Tibial nerve (tissue), 4 donors: ENCODE measurements around the gene RAB24.
"Not testable (repeated sequence)": the region's sequence is repeated elsewhere in the genome, so short reads cannot be mapped to it uniquely, and the experiment has no call there.

Experiments
- CTCF ChIP-seq, 5 experiments: fragments of 200-600 bp in 3 of 5; fragments of 450-650 bp in 2 of 5; sonication (generic) in 3 of 5; IDR thresholded peaks; one replicate each; pipeline ENCODE4 v1.5.1; 2016 to 2019; ENCODE audit warnings: antibody characterized with exemption in 5 of 5, mild to moderate bottlenecking in 3 of 5, moderate library complexity in 2 of 5
- EP300 ChIP-seq, 2 donors: sonication (generic); formaldehyde crosslinking; IDR thresholded peaks; one replicate each; pipeline ENCODE4 v1.6.1; 2017; ENCODE audit warnings: antibody characterized with exemption in 2 of 2, mild to moderate bottlenecking in 1 of 2
- POLR2A ChIP-seq, 2 donors: fragments of 450-650 bp; IDR thresholded peaks; one replicate each; pipeline ENCODE4 v1.6.1; 2017; ENCODE audit warnings: antibody characterized with exemption in 2 of 2, mild to moderate bottlenecking in 2 of 2, moderate library complexity in 2 of 2

GRCh38 chr5:177343000-177343399, 39.5 kb upstream of the RAB24 start:
- not testable (repeated sequence) for TF ChIP-seq POLR2A, CTCF, EP300 (IDR thresholded peaks at IDR 0.05)
